DND-41 (cell line): Measurements from ENCODE around the gene DERL2.

Experiments
- CTCF ChIP-seq: IDR thresholded peaks from 2 replicates; pipeline ENCODE4 v1.5.1; 2012; ENCODE audit warnings: borderline replicate concordance, low read length, moderate library complexity, mild to moderate bottlenecking; ENCODE audit not compliant: poor library complexity, severe bottlenecking; ENCODE audit errors: extremely low read depth
- EZH2 ChIP-seq: IDR thresholded peaks from 3 replicates; pipeline ENCODE4 v1.6.1; 2012; ENCODE audit warnings: borderline replicate concordance, low read depth, mild to moderate bottlenecking, moderate library complexity, low read length, inconsistent platforms; ENCODE audit not compliant: severe bottlenecking

- TF ChIP-seq CTCF (no peak), EZH2 (no peak)
Observed at GRCh38 chr17:5531085-5531418, 45.1 kb upstream of the DERL2 start.
